ENCODE results near the gene RGS6. TPM values are rescaled to one million over a fixed set of nuclear protein-coding genes. Genes with fewer than 3 reads are reported as not detected.

RGS6 gene
- total RNA-seq, 4 donors from 2014 or later = 0.46 to 3.7 (median 1.6) TPM

DNA sequence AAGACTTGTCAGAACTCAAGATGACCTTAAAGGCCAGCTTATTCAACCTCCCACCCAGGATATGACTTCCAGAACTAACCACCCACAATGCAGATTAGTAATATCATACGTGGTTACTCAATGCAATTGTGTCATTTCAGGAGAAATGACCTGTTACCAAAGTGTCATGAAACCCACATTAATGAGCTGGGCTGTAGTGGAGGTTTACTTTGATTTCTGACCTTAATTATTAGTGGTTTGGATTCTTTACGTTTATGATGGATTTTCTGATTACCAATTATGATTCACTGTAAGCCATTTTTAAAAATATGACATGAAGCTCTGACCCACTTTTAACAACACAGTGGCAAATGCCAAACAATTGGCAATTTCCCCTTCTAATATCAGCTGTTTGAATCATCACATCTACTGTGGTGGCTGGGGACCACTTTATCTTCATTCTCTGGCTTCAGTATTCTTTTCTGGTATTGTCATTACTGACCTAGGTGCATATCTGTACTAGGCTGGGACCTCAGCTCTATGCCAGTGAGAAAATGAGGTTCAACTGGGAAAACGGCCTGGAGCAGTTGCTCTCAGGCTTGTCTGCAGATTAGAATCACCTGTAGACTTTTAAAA, 223.3 kb downstream of the RGS6 start:
- peak; percentile 45 to 53 for ATAC-seq
- TF ChIP-seq POLR2A (IDR thresholded peaks at IDR 0.05) = no peak
- TF ChIP-seq, protein P1, sequence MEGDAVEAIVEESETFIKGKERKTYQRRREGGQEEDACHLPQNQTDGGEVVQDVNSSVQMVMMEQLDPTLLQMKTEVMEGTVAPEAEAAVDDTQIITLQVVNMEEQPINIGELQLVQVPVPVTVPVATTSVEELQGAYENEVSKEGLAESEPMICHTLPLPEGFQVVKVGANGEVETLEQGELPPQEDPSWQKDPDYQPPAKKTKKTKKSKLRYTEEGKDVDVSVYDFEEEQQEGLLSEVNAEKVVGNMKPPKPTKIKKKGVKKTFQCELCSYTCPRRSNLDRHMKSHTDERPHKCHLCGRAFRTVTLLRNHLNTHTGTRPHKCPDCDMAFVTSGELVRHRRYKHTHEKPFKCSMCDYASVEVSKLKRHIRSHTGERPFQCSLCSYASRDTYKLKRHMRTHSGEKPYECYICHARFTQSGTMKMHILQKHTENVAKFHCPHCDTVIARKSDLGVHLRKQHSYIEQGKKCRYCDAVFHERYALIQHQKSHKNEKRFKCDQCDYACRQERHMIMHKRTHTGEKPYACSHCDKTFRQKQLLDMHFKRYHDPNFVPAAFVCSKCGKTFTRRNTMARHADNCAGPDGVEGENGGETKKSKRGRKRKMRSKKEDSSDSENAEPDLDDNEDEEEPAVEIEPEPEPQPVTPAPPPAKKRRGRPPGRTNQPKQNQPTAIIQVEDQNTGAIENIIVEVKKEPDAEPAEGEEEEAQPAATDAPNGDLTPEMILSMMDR (IDR thresholded peaks at IDR 0.05 in 4 of 5, conservative IDR thresholded peaks at IDR 0.05 in 1 of 5) = no peak
- intact Hi-C loops (cut with DNase I; ENCODE audit: low total_unique reads) = no loop called here
- H3K36me3 ChIP-seq = no peaks in the 10 kb centered on the region
- DNase-seq = no peak
- in situ Hi-C loops (cut with MboI; ENCODE audit: low sequenced_read_pairs in 4 of 4) = no loop called here
- peaks cover 0 to 4% of the 10 kb centered on the region in 2 donors for H3K4me1 ChIP-seq
- no peak overlapping the region for H3K4me3 ChIP-seq
- no peaks in the 10 kb centered on the region for H3K9me3 ChIP-seq
- peak overlapping the region; percentile 27 to 71 (median 61) for H3K27ac ChIP-seq
- H3K27me3 ChIP-seq = no peaks in the 10 kb centered on the region

DNA sequence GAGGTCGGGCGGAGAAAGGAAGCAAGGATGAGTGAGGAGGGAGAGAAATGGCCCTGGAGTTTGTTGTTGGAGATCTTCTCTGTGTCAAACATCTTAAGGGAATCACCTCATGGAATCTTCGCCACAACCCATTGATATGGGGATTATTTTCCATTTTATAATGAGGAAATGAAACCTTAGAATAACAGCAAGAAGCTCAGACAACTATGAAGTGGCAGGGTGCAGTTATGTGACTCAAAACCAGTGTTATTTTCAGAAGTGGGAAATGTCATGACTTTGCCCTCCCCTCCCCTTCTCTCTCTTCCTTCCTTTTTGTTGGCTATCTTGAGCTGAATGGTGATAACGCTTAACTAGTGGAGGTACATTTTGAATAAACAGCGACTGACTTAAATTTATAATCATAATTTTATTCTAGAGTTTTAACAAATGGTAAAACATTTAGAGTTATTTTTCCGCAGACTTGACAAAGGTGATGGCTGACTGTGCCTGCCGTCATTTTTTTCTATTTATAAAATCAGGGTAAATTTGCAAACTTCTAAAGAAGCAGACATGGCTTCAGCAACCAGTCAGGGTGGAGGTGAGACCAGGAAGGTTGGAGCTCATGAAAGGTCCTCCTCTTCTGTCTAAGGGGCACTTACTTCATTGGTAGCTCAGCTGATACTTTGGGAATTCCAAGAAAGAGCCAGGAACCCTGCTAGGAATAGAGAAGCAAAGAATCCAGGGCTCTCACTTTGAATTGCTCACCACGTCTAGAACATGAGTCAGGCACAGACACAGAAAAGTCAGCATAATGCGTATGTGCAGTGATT, 232.4 kb downstream of the RGS6 start:
- ATAC-seq = no peak
- Histone ChIP-seq H3K9me3 (no peaks in the 10 kb centered on the region), H3K4me3 (no peak overlapping the region), H3K27ac (no peak overlapping the region), H3K4me1 (no peaks in the 10 kb centered on the region), H3K27me3 (no peaks in the 10 kb centered on the region), H3K36me3 (no peaks in the 10 kb centered on the region)
- TF ChIP-seq, protein P1 (IDR thresholded peaks at IDR 0.05 in 4 of 5, conservative IDR thresholded peaks at IDR 0.05 in 1 of 5) = no peak
- TF ChIP-seq POLR2A (IDR thresholded peaks at IDR 0.05) = no peak
- DNase-seq = no peak
- intact Hi-C loops (cut with DNase I; ENCODE audit: low total_unique reads) (no loop called here), in situ Hi-C loops (cut with MboI; ENCODE audit: low sequenced_read_pairs in 4 of 4) (no loop called here)

DNA sequence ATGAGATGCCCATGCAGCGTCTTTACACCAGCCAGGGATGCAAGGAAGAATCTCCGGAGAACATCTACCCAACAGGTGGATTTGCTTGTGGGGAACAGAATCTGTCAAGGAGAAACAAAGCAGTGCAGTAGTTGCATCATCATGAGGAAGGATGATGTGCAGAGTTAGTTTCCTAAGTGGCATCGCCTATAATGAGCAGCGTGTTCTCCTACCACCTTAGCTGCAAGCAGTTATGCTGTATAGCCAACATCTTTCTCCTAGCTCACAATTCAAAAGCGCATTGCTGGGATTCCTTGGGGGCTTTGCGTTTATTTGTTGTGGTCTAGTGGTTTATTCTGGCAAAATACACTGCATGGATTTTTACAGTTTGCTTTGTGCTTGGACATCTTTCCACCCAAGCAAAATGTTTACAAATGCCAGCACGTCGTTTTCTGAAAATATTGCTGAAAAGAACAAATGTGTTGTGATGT, 233.0 kb downstream of the RGS6 start:
- ATAC-seq (no peak), DNase-seq (no peak)
- Histone ChIP-seq H3K27me3 (no peaks in the 10 kb centered on the region), H3K4me3 (no peak overlapping the region), H3K36me3 (no peaks in the 10 kb centered on the region), H3K27ac (no peak overlapping the region), H3K4me1 (no peaks in the 10 kb centered on the region), H3K9me3 (no peaks in the 10 kb centered on the region)
- no peak for TF ChIP-seq POLR2A (IDR thresholded peaks at IDR 0.05)
- TF ChIP-seq, protein P1 (IDR thresholded peaks at IDR 0.05 in 4 of 5, conservative IDR thresholded peaks at IDR 0.05 in 1 of 5) = no peak
- in situ Hi-C loops (cut with MboI; ENCODE audit: low sequenced_read_pairs in 4 of 4) = no loop called here
- intact Hi-C loops (cut with DNase I; ENCODE audit: low total_unique reads) = no loop called here

DNA sequence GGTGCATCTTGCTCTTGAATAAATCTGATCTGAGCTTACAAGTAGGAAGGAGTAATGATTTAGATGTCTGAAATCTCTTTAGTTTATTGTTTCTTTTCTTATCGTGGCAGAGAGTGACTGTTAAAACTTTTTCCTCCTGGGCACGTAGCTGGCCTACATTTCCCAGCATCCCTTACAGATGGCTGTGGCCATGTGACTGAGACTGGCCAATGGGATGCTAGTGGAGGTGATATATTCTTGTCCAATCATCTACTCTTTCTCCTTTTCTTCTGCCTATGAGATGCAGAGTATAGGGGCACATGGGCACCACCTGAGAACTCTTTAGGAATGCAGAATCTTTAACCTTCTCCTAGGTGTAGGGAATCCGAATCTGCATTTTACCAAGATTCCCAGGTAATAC, 237.3 kb downstream of the RGS6 start:
- H3K4me1 ChIP-seq = no peaks in the 10 kb centered on the region
- in situ Hi-C loops (cut with MboI; ENCODE audit: low sequenced_read_pairs in 4 of 4) = no loop called here
- H3K4me3 ChIP-seq = no peak overlapping the region
- no peaks in the 10 kb centered on the region for H3K9me3 ChIP-seq
- DNase-seq = no peak
- H3K36me3 ChIP-seq = no peaks in the 10 kb centered on the region
- no peaks in the 10 kb centered on the region for H3K27me3 ChIP-seq
- TF ChIP-seq POLR2A (IDR thresholded peaks at IDR 0.05) = no peak
- TF ChIP-seq, protein P1 (IDR thresholded peaks at IDR 0.05 in 4 of 5, conservative IDR thresholded peaks at IDR 0.05 in 1 of 5) = no peak
- H3K27ac ChIP-seq = no peak overlapping the region
- intact Hi-C loops (cut with DNase I; ENCODE audit: low total_unique reads) = no loop called here
- no peak for ATAC-seq

All from gastrocnemius medialis (tissue), 4 donors.